ENCODE measurements around the gene CCDC178. TPM values are rescaled to one million over a fixed set of nuclear protein-coding genes. Genes with fewer than 3 reads are reported as not detected.
A peak's percentile ranks its signal among the peaks of the same experiment; 100 is the strongest.

The CCDC178 gene
- polyA plus RNA-seq, 1 donor: 0.36 TPM

DNA sequence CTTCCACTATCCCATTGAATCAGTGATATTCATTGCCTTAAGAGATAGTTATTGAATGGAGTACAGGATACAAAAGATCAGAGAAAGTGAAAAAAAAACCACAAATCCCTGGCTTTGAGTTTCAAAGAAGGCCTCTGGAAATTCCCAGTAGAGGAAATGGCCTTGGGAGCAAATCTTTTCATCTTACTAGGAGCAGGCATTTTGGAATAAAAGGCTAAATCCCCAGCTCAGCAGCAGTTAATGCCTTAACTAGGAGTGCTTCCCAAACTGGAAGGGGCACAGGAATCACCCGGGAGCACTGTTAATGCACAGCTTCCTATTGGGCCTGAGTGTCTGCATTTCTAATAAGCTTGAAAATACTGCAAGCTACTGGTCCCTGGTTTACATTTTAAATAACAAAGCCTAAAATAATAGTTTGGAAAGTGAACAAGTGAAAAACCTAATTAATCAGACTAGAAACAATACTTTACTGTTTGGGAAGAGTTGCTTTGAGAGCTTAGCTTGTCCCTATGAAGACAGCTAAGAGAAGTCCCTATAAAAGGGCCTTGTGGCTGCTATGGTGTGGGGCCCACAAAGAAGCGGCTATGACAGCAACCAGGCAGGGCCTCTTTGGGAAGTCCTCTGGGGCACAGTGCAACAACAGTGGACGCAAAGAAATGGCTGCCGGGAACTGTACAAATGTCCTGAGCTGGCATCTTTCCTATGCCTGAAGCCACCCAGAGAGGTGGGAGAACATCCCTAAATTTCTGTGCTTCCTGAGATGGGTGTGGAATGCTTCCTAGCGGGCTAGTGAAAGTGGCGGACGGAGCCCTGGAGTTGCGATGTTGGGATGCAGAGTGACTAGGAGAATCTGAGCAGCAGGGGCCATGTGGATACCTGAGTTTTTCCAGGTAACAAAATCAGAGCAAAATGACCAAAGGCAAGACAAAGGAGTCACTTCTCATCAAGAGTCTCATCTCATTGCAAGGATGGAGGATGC, 550.6 kb downstream of the CCDC178 start:
- no peaks in the 10 kb centered on the region for H3K4me1 ChIP-seq (ENCODE audit: control insufficient read depth, insufficient read depth, low read length)
- no peak for DNase-seq
- WGBS (ENCODE audit: insufficient coverage, low lambda C conversion rate): 100% methylated on average over 3 of the region's 8 CpGs
- H3K9me3 ChIP-seq (ENCODE audit: control insufficient read depth, low read depth, low read length): no peaks in the 10 kb centered on the region
- H3K36me3 ChIP-seq (ENCODE audit: control insufficient read depth, insufficient read depth, low read length): no peaks in the 10 kb centered on the region
- no peak overlapping the region for H3K4me3 ChIP-seq (ENCODE audit: low read length)
- H3K27ac ChIP-seq (ENCODE audit: low read length): no peak overlapping the region
- H3K27me3 ChIP-seq (ENCODE audit: control insufficient read depth, insufficient read depth, low read length): no peaks in the 10 kb centered on the region

DNA sequence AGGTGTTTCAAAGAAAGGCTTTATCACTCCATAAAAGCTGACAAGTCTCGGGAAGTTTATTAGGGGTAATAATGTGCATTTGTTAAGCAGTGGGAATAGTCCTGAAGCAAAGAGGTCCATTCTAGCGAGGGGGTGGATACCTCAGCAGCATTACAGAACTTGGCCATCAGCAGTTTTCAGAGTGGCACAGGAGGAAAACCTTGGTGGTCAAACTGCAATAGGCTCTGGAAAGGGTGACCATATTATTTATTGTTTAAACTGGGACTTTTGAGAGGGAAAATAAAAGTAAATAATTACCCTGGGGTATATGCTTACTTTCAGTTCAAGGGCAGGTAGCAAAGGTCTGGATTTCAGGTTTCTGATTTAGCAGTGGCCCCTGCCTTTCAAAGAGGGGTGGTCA, 552.2 kb downstream of the CCDC178 start:
- Histone ChIP-seq H3K27ac (ENCODE audit: low read length) (no peak overlapping the region), H3K9me3 (ENCODE audit: control insufficient read depth, low read depth, low read length) (no peaks in the 10 kb centered on the region), H3K27me3 (ENCODE audit: control insufficient read depth, insufficient read depth, low read length) (no peaks in the 10 kb centered on the region), H3K4me3 (ENCODE audit: low read length) (no peak overlapping the region), H3K36me3 (ENCODE audit: control insufficient read depth, insufficient read depth, low read length) (no peaks in the 10 kb centered on the region), H3K4me1 (ENCODE audit: control insufficient read depth, insufficient read depth, low read length) (no peaks in the 10 kb centered on the region)
- no CpG with 5 or more reads among the region's 2 CpGs for WGBS (ENCODE audit: insufficient coverage, low lambda C conversion rate)
- DNase-seq: peak; percentile 29 to 64

Other genes with a start within 250 kb of the CCDC178 start
- 2.7 TPM for gene ASXL3, start 137.5 kb upstream of the CCDC178 start, polyA plus RNA-seq